Stimulated activated CD8-positive, alpha-beta memory T cell treated with anti-CD3 and anti-CD28 coated beads, Interleukin-15, amount 100 ng/mL, for 4 hours (primary cell): Measurements from ENCODE around the gene HPS5.
"Not testable (repeated sequence)": the region's sequence is repeated elsewhere in the genome, so short reads cannot be mapped to it uniquely, and the experiment has no call there.

Experiments
- DNase-seq, 2 donors: peaks; one replicate each; pipeline ENCODE4 v3.0.0-alpha.2; 2020; ENCODE audit warnings: low read depth in 2 of 2

The HPS5 gene

GRCh38 chr11:18321969-18322711, at the start of gene HPS5, which contains the start of gene GTF2H1:
Gene HPS5 (minus strand): TSS chr11:18322140. CDS start chr11:18317858, 4,282 bp downstream.
Gene GTF2H1 (plus strand): TSS chr11:18322567. CDS start chr11:18333075, 10,508 bp downstream.
- DNase-seq = peak; percentile 88 to 95

GRCh38 chr11:18371279-18371678, 49.3 kb upstream of the HPS5 start:
- DNase-seq = no peak

GRCh38 chr11:18369398-18369797, 47.5 kb upstream of the HPS5 start:
- no peak for DNase-seq

- no peak for DNase-seq
Observed at GRCh38 chr11:18368221-18368620, 46.3 kb upstream of the HPS5 start.

- DNase-seq = no peak
Observed at GRCh38 chr11:18367431-18367830, 45.5 kb upstream of the HPS5 start.

- DNase-seq = no peak
Observed at GRCh38 chr11:18366286-18366685, 44.3 kb upstream of the HPS5 start.

- DNase-seq = no peak
Observed at GRCh38 chr11:18365741-18366140, 43.8 kb upstream of the HPS5 start.

GRCh38 chr11:18364495-18365073, 42.6 kb upstream of the HPS5 start:
- DNase-seq = no peak

- DNase-seq = no peak
Observed at GRCh38 chr11:18361154-18361553, 39.2 kb upstream of the HPS5 start.

GRCh38 chr11:18358646-18359045, 36.7 kb upstream of the HPS5 start:
- no peak for DNase-seq

- DNase-seq = no peak
Observed at GRCh38 chr11:18352581-18352980, 30.6 kb upstream of the HPS5 start.

GRCh38 chr11:18347471-18348125, 25.7 kb upstream of the HPS5 start:
- DNase-seq = no peak

- no peak for DNase-seq
Observed at GRCh38 chr11:18332891-18333290, 11.0 kb upstream of the HPS5 start.

GRCh38 chr11:18332302-18332701, 10.4 kb upstream of the HPS5 start:
- no peak for DNase-seq

- DNase-seq = no peak
Observed at GRCh38 chr11:18330921-18331320, 9.0 kb upstream of the HPS5 start.

- no peak for DNase-seq
Observed at GRCh38 chr11:18329196-18329870, 7.4 kb upstream of the HPS5 start.

- DNase-seq = no peak
Observed at GRCh38 chr11:18324381-18324780, 2.4 kb upstream of the HPS5 start.

- DNase-seq = not testable (repeated sequence)
Observed at GRCh38 chr11:18323881-18324280, 1.9 kb upstream of the HPS5 start.

GRCh38 chr11:18322818-18323570, 1.1 kb upstream of the HPS5 start:
- DNase-seq = no peak

- no peak for DNase-seq
Observed at GRCh38 chr11:18321578-18321968, 367 bp downstream of the HPS5 start.

GRCh38 chr11:18320617-18321016, 1.3 kb downstream of the HPS5 start:
- no peak for DNase-seq

- no peak for DNase-seq
Observed at GRCh38 chr11:18319914-18320313, 2.0 kb downstream of the HPS5 start.
